H1 (cell line): ENCODE measurements around the gene TRIM73. TPM values are rescaled to one million over a fixed set of nuclear protein-coding genes. Genes with fewer than 3 reads are reported as not detected.
"Not testable (repeated sequence)": the region's sequence is repeated elsewhere in the genome, so short reads cannot be mapped to it uniquely, and the experiment has no call there.

Experiments used
- CTCF ChIA-PET: fragments of 300-600 bp; sonication (Branson Sonifier 250); formaldehyde crosslinking; loops from one replicate; lab custom pipeline; 2021; ENCODE audit not compliant: partially characterized antibody; lab: Charles Lee
- POLR2A ChIA-PET: fragments of 300-600 bp; sonication (Branson Sonifier 250); formaldehyde crosslinking; loops from one replicate; lab custom pipeline; 2021; ENCODE audit warnings: inconsistent platforms; ENCODE audit not compliant: partially characterized antibody; lab: Charles Lee
- DNase-seq, 2 experiments: peaks; one replicate each; pipeline versions ENCODE4 v3.0.0 to v3.0.0-alpha.2; 2010 to 2022; ENCODE audit warnings: low spot score in 2 of 2, low read depth in 1 of 2, mixed read lengths in 1 of 2
- FAIRE-seq: peaks from 2 replicates; lab custom pipeline; 2011; peaks lifted over from hg19 to GRCh38; lab: Jason Lieb, UNC
- H2AFZ ChIP-seq: 2 replicates; pipeline ENCODE4 v1.8.1; 2012; ENCODE audit warnings: low read length, inconsistent platforms
- H2AK5ac ChIP-seq: 2 replicates; pipeline ENCODE4 v1.6.1; 2013; ENCODE audit warnings: low read depth, low read length
- H2BK120ac ChIP-seq: replicated peaks from 2 replicates; pipeline ENCODE3; 2013; ENCODE audit warnings: low read depth, low read length, inconsistent platforms
- H2BK12ac ChIP-seq: 2 replicates; pipeline ENCODE4 v1.6.1; 2013; ENCODE audit warnings: low read depth, low read length
- H2BK15ac ChIP-seq: 2 replicates; pipeline ENCODE4 v1.6.1; 2013; ENCODE audit warnings: low read length
- H2BK20ac ChIP-seq: 2 replicates; pipeline ENCODE4 v1.6.1; 2013; ENCODE audit warnings: low read length
- H2BK5ac ChIP-seq: 2 replicates; pipeline ENCODE4 v1.6.1; 2013; ENCODE audit warnings: low read depth, low read length
- H3K14ac ChIP-seq: 2 replicates; pipeline ENCODE4 v1.6.1; 2013; ENCODE audit warnings: inconsistent platforms; ENCODE audit not compliant: insufficient read length
- H3K18ac ChIP-seq: 2 replicates; pipeline ENCODE4 v1.6.1; 2013; ENCODE audit warnings: low read length; ENCODE audit errors: extremely low read depth
- H3K23ac ChIP-seq: 2 replicates; pipeline ENCODE4 v1.6.1; 2013; ENCODE audit warnings: inconsistent platforms; ENCODE audit not compliant: insufficient read length
- H3K23me2 ChIP-seq: 2 replicates; pipeline ENCODE4 v1.6.1; 2013; ENCODE audit warnings: low read depth, low read length
- H3K27ac ChIP-seq: 2 replicates; pipeline ENCODE4 v1.6.1; 2011; ENCODE audit warnings: low read depth, low read length, inconsistent platforms
- H3K27me3 ChIP-seq, 4 experiments: replicated peaks in 1 of 4; 1 replicate in 1 of 4; 2 replicates in 3 of 4; pipeline versions ENCODE4 v1.6.1 to v1.8.1; 2011 to 2013; ENCODE audit warnings: low read length in 3 of 4, mild to moderate bottlenecking in 3 of 4, inconsistent platforms in 2 of 4, mixed read lengths in 2 of 4, moderate library complexity in 1 of 4; ENCODE audit not compliant: control insufficient read depth in 3 of 4, insufficient read depth in 3 of 4; ENCODE audit errors: extremely low read depth in 1 of 4
- H3K36me3 ChIP-seq, 4 experiments: 2 replicates each; pipeline versions ENCODE4 v1.6.1 to v1.8.1; 2011 to 2013; ENCODE audit warnings: mild to moderate bottlenecking in 4 of 4, low read length in 3 of 4, moderate library complexity in 2 of 4, control low read depth in 1 of 4, inconsistent platforms in 1 of 4; ENCODE audit not compliant: insufficient read depth in 4 of 4, control insufficient read depth in 2 of 4
- H3K4ac ChIP-seq: replicated peaks from 2 replicates; pipeline ENCODE3; 2013; ENCODE audit warnings: low read length, low read depth, mixed read lengths, inconsistent platforms; ENCODE audit not compliant: insufficient read length
- H3K4me1 ChIP-seq, 4 experiments: replicated peaks in 1 of 4; 1 replicate in 1 of 4; 2 replicates in 3 of 4; pipeline versions ENCODE4 v1.6.1 to v1.8.1; 2011 to 2013; ENCODE audit warnings: low read length in 3 of 4, inconsistent platforms in 2 of 4, mixed read lengths in 1 of 4; ENCODE audit not compliant: insufficient read depth in 4 of 4, control insufficient read depth in 3 of 4
- H3K4me2 ChIP-seq, 2 experiments: 2 replicates each; pipeline versions ENCODE4 v1.6.1 to v1.8.1; 2011 to 2013; ENCODE audit warnings: low read depth in 2 of 2, low read length in 2 of 2, control low read depth in 1 of 2, inconsistent platforms in 1 of 2, mild to moderate bottlenecking in 1 of 2; ENCODE audit not compliant: insufficient read depth in 1 of 2
- H3K4me3 ChIP-seq, 4 experiments: fragments of 200-600, 300-600 bp in 1 of 4; sonication (generic), shearing (Covaris generic), sonication (Bioruptor Twin) in 1 of 4; 2 replicates each; pipeline versions ENCODE4 v1.5.1 to v1.8.1; 2011 to 2016; ENCODE audit warnings: low read length in 4 of 4, low read depth in 3 of 4, control low read depth in 2 of 4, inconsistent platforms in 2 of 4, mild to moderate bottlenecking in 2 of 4, mixed read lengths in 1 of 4, moderate library complexity in 1 of 4; ENCODE audit not compliant: insufficient read depth in 2 of 4; ENCODE audit errors: extremely low read depth in 1 of 4
- H3K56ac ChIP-seq: replicated peaks from 2 replicates; pipeline ENCODE3; 2013; ENCODE audit warnings: low read depth, mild to moderate bottlenecking, mixed read lengths, low read length, inconsistent platforms; ENCODE audit not compliant: insufficient read length
- H3K79me1 ChIP-seq: 2 replicates; pipeline ENCODE4 v1.6.1; 2013; ENCODE audit warnings: low read depth, low read length, control low read depth
- H3K79me2 ChIP-seq, 2 experiments: 2 replicates each; pipeline versions ENCODE4 v1.6.1 to v1.8.1; 2012 to 2013; ENCODE audit warnings: low read length in 2 of 2, mild to moderate bottlenecking in 2 of 2, inconsistent platforms in 1 of 2; ENCODE audit not compliant: insufficient read depth in 2 of 2, control insufficient read depth in 1 of 2
- H3K9ac ChIP-seq, 4 experiments: replicated peaks in 1 of 4; 1 replicate in 1 of 4; 2 replicates in 3 of 4; pipeline versions ENCODE4 v1.6.1 to v1.8.1; 2011 to 2013; ENCODE audit warnings: low read depth in 3 of 4, low read length in 3 of 4, control low read depth in 2 of 4, mild to moderate bottlenecking in 2 of 4, moderate library complexity in 2 of 4, inconsistent platforms in 1 of 4; ENCODE audit errors: extremely low read depth in 1 of 4
- H3K9me3 ChIP-seq, 2 experiments: 2 replicates each; pipeline versions ENCODE4 v1.6.1 to v1.8.1; 2012 to 2013; ENCODE audit warnings: mild to moderate bottlenecking in 2 of 2, moderate library complexity in 2 of 2, control low read depth in 1 of 2, inconsistent platforms in 1 of 2, low read depth in 1 of 2, low read length in 1 of 2, mixed read lengths in 1 of 2; ENCODE audit not compliant: insufficient read depth in 2 of 2
- H4K20me1 ChIP-seq, 2 experiments: replicated peaks in 1 of 2; 2 replicates each; pipeline versions ENCODE3 to v1.8.1; 2011 to 2013; ENCODE audit warnings: inconsistent platforms in 2 of 2, low read length in 2 of 2, mild to moderate bottlenecking in 1 of 2; ENCODE audit not compliant: insufficient read depth in 2 of 2, control insufficient read depth in 1 of 2
- H4K5ac ChIP-seq: 2 replicates; pipeline ENCODE4 v1.6.1; 2013; ENCODE audit warnings: low read length, low read depth, mixed read lengths, inconsistent platforms; ENCODE audit not compliant: insufficient read length
- H4K8ac ChIP-seq: 2 replicates; pipeline ENCODE4 v1.8.0; 2013; ENCODE audit warnings: mild to moderate bottlenecking, moderate library complexity, low read length, inconsistent platforms; ENCODE audit not compliant: insufficient read depth; ENCODE audit errors: extremely low read depth
- H4K91ac ChIP-seq: replicated peaks from 2 replicates; pipeline ENCODE3; 2013; ENCODE audit warnings: low read length, mixed read lengths, inconsistent platforms; ENCODE audit not compliant: insufficient read length
- WGBS, 2 experiments: shearing (Covaris generic) in 1 of 2; methylation state at CpG; one replicate each; pipeline versions ENCODE4 v1.1.6 to v1.1.7; 2013 to 2015; ENCODE audit warnings: low lambda C conversion rate in 2 of 2, mixed read lengths in 2 of 2, inconsistent platforms in 1 of 2, low coverage in 1 of 2, missing lambda C conversion rate in 1 of 2; ENCODE audit not compliant: insufficient replicate concordance in 2 of 2, insufficient coverage in 1 of 2, insufficient read length in 1 of 2; ENCODE audit errors: extremely low coverage in 1 of 2, missing lambda C conversion rate in 1 of 2; 5-methylcytosine and 5-hydroxymethylcytosine counted together
- polyA plus RNA-seq, 7 experiments: library from polyadenylated mRNA; depleted of rRNA in 3 of 7; stranded (reverse) in 5 of 7; unstranded in 2 of 7; fragments of >200 nt in 5 of 7; fragments of 200-250 nt in 2 of 7; gene quantifications; 1 replicate in 5 of 7; 2 replicates in 1 of 7; 4 replicates in 1 of 7; pipeline versions ENCODE4 v1.2.1 to v1.2.3, GENCODE V29; 2011 to 2013; ENCODE audit warnings: missing spikeins in 2 of 7, mixed read lengths in 2 of 7
- total RNA-seq: library from RNA; stranded (reverse); fragmentation: NEBNext Ultra II Directional; extraction: Animal tissue kit (Norgen Biotek cat#: 25700); gene quantifications from 2 replicates; pipeline ENCODE4 v1.2.1, GENCODE V29; 2021

Gene TRIM73
- total and polyA plus RNA-seq, 2 of the 8 experiments (the other 6 are each of a cell fraction or from before 2014, with no cell fraction given) = 0.73 to 1.0 TPM

DNA sequence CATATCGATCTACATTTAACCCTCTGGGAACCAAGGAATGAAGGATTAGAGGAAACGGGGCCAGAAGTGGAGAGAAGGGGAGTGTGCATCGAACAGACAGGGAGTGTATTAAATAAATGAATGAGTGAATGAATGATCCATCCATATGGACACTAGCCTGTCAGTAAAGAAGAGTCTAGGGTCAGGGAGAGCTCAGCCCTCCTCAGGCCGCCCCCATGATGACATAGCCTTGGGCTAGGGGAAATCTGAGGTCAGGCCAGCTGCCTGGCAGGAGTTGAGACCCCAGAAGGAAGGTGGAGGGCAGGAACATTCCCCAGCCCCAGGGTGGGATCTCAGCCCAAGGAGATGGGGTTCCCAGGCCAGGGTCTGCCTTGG lies 21.3 kb upstream of the TRIM73 start:
- H3K9ac ChIP-seq, H3K14ac ChIP-seq, H2BK120ac ChIP-seq, CTCF ChIA-PET, H3K4me1 ChIP-seq, H3K4ac ChIP-seq, H3K18ac ChIP-seq, H2BK5ac ChIP-seq, H2AFZ ChIP-seq, H3K23me2 ChIP-seq, H3K36me3 ChIP-seq, H3K27me3 ChIP-seq, H3K56ac ChIP-seq, POLR2A ChIA-PET, H2BK15ac ChIP-seq, H3K9me3 ChIP-seq, H3K4me2 ChIP-seq, H3K4me3 ChIP-seq, H4K5ac ChIP-seq, DNase-seq, H2BK12ac ChIP-seq, H4K91ac ChIP-seq, H3K79me1 ChIP-seq, H2BK20ac ChIP-seq, FAIRE-seq, H4K8ac ChIP-seq, H3K23ac ChIP-seq, H3K79me2 ChIP-seq, H3K27ac ChIP-seq, H2AK5ac ChIP-seq, H4K20me1 ChIP-seq: not testable (repeated sequence)
- WGBS, 2 experiments = no CpG with 5 or more reads among the region's 4 CpGs

GRCh38 chr7:75374519-75375317 lies 20.7 kb upstream of the TRIM73 start:
- H4K8ac ChIP-seq, H2BK20ac ChIP-seq, CTCF ChIA-PET, H3K18ac ChIP-seq, H3K9ac ChIP-seq, H3K23me2 ChIP-seq, H2BK5ac ChIP-seq, H2AFZ ChIP-seq, H3K4me3 ChIP-seq, H3K23ac ChIP-seq, POLR2A ChIA-PET, H3K27ac ChIP-seq, H2BK12ac ChIP-seq, H3K14ac ChIP-seq, H4K5ac ChIP-seq, H3K56ac ChIP-seq, H4K91ac ChIP-seq, H3K36me3 ChIP-seq, H3K4me2 ChIP-seq, H3K27me3 ChIP-seq, FAIRE-seq, H3K9me3 ChIP-seq, DNase-seq, H2AK5ac ChIP-seq, H2BK120ac ChIP-seq, H3K4me1 ChIP-seq, H2BK15ac ChIP-seq, H3K4ac ChIP-seq, H3K79me2 ChIP-seq, H3K79me1 ChIP-seq, H4K20me1 ChIP-seq: not testable (repeated sequence)
- WGBS, 2 experiments = no CpG with 5 or more reads among the region's 17 CpGs
